Measurements from ENCODE around the gene SLC28A3.
"Not testable (repeated sequence)": the region's sequence is repeated elsewhere in the genome, so short reads cannot be mapped to it uniquely, and the experiment has no call there.

GRCh38 chr9:84367726-84368125 is 27.2 kb upstream of the SLC28A3 start:
- TF ChIP-seq CTCF, EP300, POLR2A, POLR2AphosphoS5 (IDR thresholded peaks at IDR 0.05): not testable (repeated sequence)

Data from suprapubic skin (tissue), 4 donors.